ACC112 (cell line): Measurements from ENCODE around the gene DCLK1.

ENCODE experiments used
- H2AFZ ChIP-seq: fragments of 200-600 bp; sonication (generic); one replicate; pipeline ENCODE4 v1.6.0; 2017; ENCODE audit warnings: antibody characterized with exemption, low read length; ENCODE audit not compliant: unreplicated experiment
- H3K27ac ChIP-seq: fragments of 200-600 bp; sonication (generic); 2 replicates; pipeline ENCODE4 v1.5.1; 2014; ENCODE audit warnings: low read depth, mild to moderate bottlenecking, antibody characterized with exemption, low read length, moderate library complexity
- H3K27me3 ChIP-seq: fragments of 200-600 bp; sonication (generic); 2 replicates; pipeline ENCODE4 v1.6.1; 2014; ENCODE audit warnings: mild to moderate bottlenecking, antibody characterized with exemption, low read length, moderate library complexity, mixed read lengths; ENCODE audit not compliant: insufficient read depth
- H3K36me3 ChIP-seq: fragments of 200-600 bp; sonication (generic); 2 replicates; pipeline ENCODE4 v1.6.1; 2016; ENCODE audit warnings: mild to moderate bottlenecking, antibody characterized with exemption, low read length, moderate library complexity, mixed read lengths; ENCODE audit not compliant: insufficient read depth
- H3K4me1 ChIP-seq: fragments of 200-600 bp; sonication (generic); one replicate; pipeline ENCODE4 v1.6.1; 2016; ENCODE audit warnings: low read length, mixed read lengths; ENCODE audit not compliant: insufficient read depth, unreplicated experiment, control insufficient read depth
- H3K4me3 ChIP-seq: fragments of 200-600 bp; sonication (generic); 2 replicates; pipeline ENCODE4 v1.5.1; 2014; ENCODE audit warnings: mild to moderate bottlenecking, low read depth, low read length
- H3K79me2 ChIP-seq: fragments of 200-600 bp; sonication (generic); one replicate; pipeline ENCODE4 v1.6.0; 2016; ENCODE audit warnings: low read length; ENCODE audit not compliant: control insufficient read depth, unreplicated experiment, insufficient read depth

The DCLK1 gene

GRCh38 chr13:35792021-35792420 lies 339.2 kb downstream of the DCLK1 start:
- Histone ChIP-seq H3K36me3 (no peaks in the 10 kb centered on the region), H3K79me2 (no peaks in the 10 kb centered on the region), H3K27me3 (no peaks in the 10 kb centered on the region), H3K27ac (peak overlapping the region; percentile 67), H3K4me3 (peak overlapping the region; percentile 23; the same call in 1 of the 2 replicates), H2AFZ (peak overlapping the region; percentile 28), H3K4me1 (peaks cover 10% of the 10 kb centered on the region)

- Histone ChIP-seq H3K36me3 (no peaks in the 10 kb centered on the region), H3K27me3 (no peaks in the 10 kb centered on the region), H3K4me1 (peaks cover 10% of the 10 kb centered on the region), H2AFZ (peak overlapping the region; percentile 28), H3K27ac (peak overlapping the region; percentile 67), H3K4me3 (peak overlapping the region; percentile 23; the same call in 1 of the 2 replicates), H3K79me2 (no peaks in the 10 kb centered on the region)
Measured at GRCh38 chr13:35791184-35791851, 339.9 kb downstream of the DCLK1 start.

- Histone ChIP-seq H3K27me3 (no peaks in the 10 kb centered on the region), H2AFZ (no peak overlapping the region), H3K4me1 (peaks cover 10% of the 10 kb centered on the region), H3K79me2 (no peaks in the 10 kb centered on the region), H3K4me3 (no peak overlapping the region), H3K27ac (no peak overlapping the region), H3K36me3 (no peaks in the 10 kb centered on the region)
Measured at GRCh38 chr13:35789335-35790165, 341.6 kb downstream of the DCLK1 start.

GRCh38 chr13:35787937-35788336 lies 343.2 kb downstream of the DCLK1 start:
- no peak overlapping the region for H3K4me3 ChIP-seq
- H3K27ac ChIP-seq = no peak overlapping the region
- no peaks in the 10 kb centered on the region for H3K36me3 ChIP-seq
- no peak overlapping the region for H2AFZ ChIP-seq
- H3K27me3 ChIP-seq = no peaks in the 10 kb centered on the region
- H3K79me2 ChIP-seq = no peaks in the 10 kb centered on the region
- peaks cover 14% of the 10 kb centered on the region for H3K4me1 ChIP-seq

GRCh38 chr13:35785576-35786303 lies 345.4 kb downstream of the DCLK1 start:
- Histone ChIP-seq H3K36me3 (no peaks in the 10 kb centered on the region), H3K4me1 (peaks cover 5% of the 10 kb centered on the region), H3K4me3 (no peak overlapping the region), H2AFZ (no peak overlapping the region), H3K79me2 (no peaks in the 10 kb centered on the region), H3K27me3 (no peaks in the 10 kb centered on the region), H3K27ac (no peak overlapping the region)

GRCh38 chr13:35784286-35784951 lies 346.8 kb downstream of the DCLK1 start:
- Histone ChIP-seq H3K27me3 (no peaks in the 10 kb centered on the region), H2AFZ (no peak overlapping the region), H3K4me3 (no peak overlapping the region), H3K4me1 (peaks cover 4% of the 10 kb centered on the region), H3K36me3 (no peaks in the 10 kb centered on the region), H3K27ac (no peak overlapping the region), H3K79me2 (no peaks in the 10 kb centered on the region)

- peaks cover 4% of the 10 kb centered on the region for H3K4me1 ChIP-seq
- H3K79me2 ChIP-seq = no peaks in the 10 kb centered on the region
- H3K27me3 ChIP-seq = no peaks in the 10 kb centered on the region
- H2AFZ ChIP-seq = no peak overlapping the region
- H3K36me3 ChIP-seq = no peaks in the 10 kb centered on the region
- no peak overlapping the region for H3K4me3 ChIP-seq
- H3K27ac ChIP-seq = no peak overlapping the region
Measured at GRCh38 chr13:35782793-35783192, 348.4 kb downstream of the DCLK1 start.

- no peaks in the 10 kb centered on the region for H3K79me2 ChIP-seq
- no peaks in the 10 kb centered on the region for H3K36me3 ChIP-seq
- H3K4me1 ChIP-seq = peaks cover 4% of the 10 kb centered on the region
- no peak overlapping the region for H3K4me3 ChIP-seq
- no peaks in the 10 kb centered on the region for H3K27me3 ChIP-seq
- no peak overlapping the region for H2AFZ ChIP-seq
- no peak overlapping the region for H3K27ac ChIP-seq
Measured at GRCh38 chr13:35781036-35782000, 349.9 kb downstream of the DCLK1 start.

- Histone ChIP-seq H3K36me3 (no peaks in the 10 kb centered on the region), H3K4me1 (peaks cover 4% of the 10 kb centered on the region), H2AFZ (no peak overlapping the region), H3K27me3 (no peaks in the 10 kb centered on the region), H3K4me3 (no peak overlapping the region), H3K79me2 (no peaks in the 10 kb centered on the region), H3K27ac (no peak overlapping the region)
Measured at GRCh38 chr13:35780613-35781012, 350.6 kb downstream of the DCLK1 start.
